ENCODE data around the gene RANBP17. TPM values are rescaled to one million over a fixed set of nuclear protein-coding genes. Genes with fewer than 3 reads are reported as not detected.

Gene RANBP17
- total and polyA plus RNA-seq, 2 experiments from 2014 or later: 10.9 to 20.0 TPM

- H3K9me3 ChIP-seq (ENCODE audit: low read depth): no peaks in the 10 kb centered on the region
- H3K27me3 ChIP-seq: peaks cover 100% of the 10 kb centered on the region
- no peaks in the 10 kb centered on the region for H3K36me3 ChIP-seq
- DNase-seq (ENCODE audit: low read depth in 1 of 2, low spot score in 1 of 2): no peak
- H3K4me3 ChIP-seq: no peak overlapping the region
- no peak overlapping the region for H3K27ac ChIP-seq
- peaks cover 5% of the 10 kb centered on the region for H3K4me1 ChIP-seq (ENCODE audit: low read depth)
- no peak for TF ChIP-seq CTCF (IDR thresholded peaks at IDR 0.05; ENCODE audit: low read depth, low read length)
Measured at GRCh38 chr5:171315925-171316257, 454.1 kb downstream of the RANBP17 start.

- DNase-seq (ENCODE audit: low read depth in 1 of 2, low spot score in 1 of 2): no peak
- H3K27ac ChIP-seq: no peak overlapping the region
- H3K4me3 ChIP-seq: no peak overlapping the region
- H3K27me3 ChIP-seq: peaks cover 100% of the 10 kb centered on the region
- no peak for TF ChIP-seq CTCF (IDR thresholded peaks at IDR 0.05; ENCODE audit: low read depth, low read length)
- no peaks in the 10 kb centered on the region for H3K36me3 ChIP-seq
- peaks cover 5% of the 10 kb centered on the region for H3K4me1 ChIP-seq (ENCODE audit: low read depth)
- no peaks in the 10 kb centered on the region for H3K9me3 ChIP-seq (ENCODE audit: low read depth)
Measured at GRCh38 chr5:171316258-171317121, 454.7 kb downstream of the RANBP17 start.

- H3K27me3 ChIP-seq: peaks cover 100% of the 10 kb centered on the region
- H3K4me3 ChIP-seq: no peak overlapping the region
- H3K36me3 ChIP-seq: no peaks in the 10 kb centered on the region
- H3K27ac ChIP-seq: no peak overlapping the region
- no peaks in the 10 kb centered on the region for H3K9me3 ChIP-seq (ENCODE audit: low read depth)
- TF ChIP-seq CTCF (IDR thresholded peaks at IDR 0.05; ENCODE audit: low read depth, low read length): no peak
- no peaks in the 10 kb centered on the region for H3K4me1 ChIP-seq (ENCODE audit: low read depth)
- no peak for DNase-seq (ENCODE audit: low read depth in 1 of 2, low spot score in 1 of 2)
Measured at GRCh38 chr5:171317230-171317629, 455.4 kb downstream of the RANBP17 start.

GRCh38 chr5:171318026-171318425, 456.2 kb downstream of the RANBP17 start:
- Histone ChIP-seq H3K9me3 (ENCODE audit: low read depth) (no peaks in the 10 kb centered on the region), H3K27ac (no peak overlapping the region), H3K4me3 (no peak overlapping the region), H3K27me3 (peaks cover 100% of the 10 kb centered on the region), H3K36me3 (no peaks in the 10 kb centered on the region), H3K4me1 (ENCODE audit: low read depth) (no peaks in the 10 kb centered on the region)
- TF ChIP-seq CTCF (IDR thresholded peaks at IDR 0.05; ENCODE audit: low read depth, low read length): no peak
- DNase-seq (ENCODE audit: low read depth in 1 of 2, low spot score in 1 of 2): no peak

- H3K36me3 ChIP-seq: no peaks in the 10 kb centered on the region
- no peak overlapping the region for H3K27ac ChIP-seq
- DNase-seq (ENCODE audit: low read depth in 1 of 2, low spot score in 1 of 2): no peak
- H3K27me3 ChIP-seq: peaks cover 100% of the 10 kb centered on the region
- no peaks in the 10 kb centered on the region for H3K4me1 ChIP-seq (ENCODE audit: low read depth)
- H3K9me3 ChIP-seq (ENCODE audit: low read depth): no peaks in the 10 kb centered on the region
- no peak overlapping the region for H3K4me3 ChIP-seq
- TF ChIP-seq CTCF (IDR thresholded peaks at IDR 0.05; ENCODE audit: low read depth, low read length): no peak
Measured at GRCh38 chr5:171321447-171321846, 459.6 kb downstream of the RANBP17 start.
